Measurements from ENCODE around the gene CBX8. TPM values are rescaled to one million over a fixed set of nuclear protein-coding genes. Genes with fewer than 3 reads are reported as not detected.
"Not testable (repeated sequence)": the region's sequence is repeated elsewhere in the genome, so short reads cannot be mapped to it uniquely, and the experiment has no call there.

Gene CBX8
- total RNA-seq, 2 donors from 2014 or later: 1.6 to 1.8 TPM

DNA sequence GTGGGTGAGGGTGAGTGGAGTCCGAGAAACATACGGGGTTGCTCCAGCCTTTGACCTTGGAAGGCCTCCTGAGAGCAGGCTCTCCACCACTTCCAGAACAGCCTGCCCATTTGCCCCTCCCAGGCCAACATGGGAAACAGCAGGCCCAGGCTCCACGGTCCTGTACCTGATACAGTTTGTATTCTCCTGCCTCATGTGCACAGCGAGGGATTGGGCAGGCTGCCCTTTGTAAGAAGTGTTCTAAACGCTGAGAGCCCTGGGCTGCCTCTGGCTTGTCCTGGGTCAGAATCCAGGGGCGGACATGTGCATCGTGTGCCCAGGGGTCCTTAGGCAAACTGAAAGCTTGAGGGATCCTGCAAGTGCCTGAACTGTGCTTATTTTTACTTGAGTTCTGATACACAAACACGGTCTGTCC lies 22.3 kb downstream of the CBX8 start:
- H3K27me3 ChIP-seq: no peaks in the 10 kb centered on the region
- H3K27ac ChIP-seq: peak overlapping the region; percentile 9 to 62 (median 34)
- ATAC-seq: no peak
- intact Hi-C loops (cut with DNase I): no loop called here
- H3K36me3 ChIP-seq (replicated peaks in 1 of 2; ENCODE audit: insufficient read depth in 1 of 2, low read depth in 2 of 2): no peaks in the 10 kb centered on the region
- no peak overlapping the region for H3K4me3 ChIP-seq
- 33 to 36% methylated on average over 2 to 8 of the region's 8 CpGs for WGBS, 2 donors
- H3K9me3 ChIP-seq: no peaks in the 10 kb centered on the region
- TF ChIP-seq POLR2A (IDR thresholded peaks at IDR 0.05): no peak
- TF ChIP-seq, protein P1, sequence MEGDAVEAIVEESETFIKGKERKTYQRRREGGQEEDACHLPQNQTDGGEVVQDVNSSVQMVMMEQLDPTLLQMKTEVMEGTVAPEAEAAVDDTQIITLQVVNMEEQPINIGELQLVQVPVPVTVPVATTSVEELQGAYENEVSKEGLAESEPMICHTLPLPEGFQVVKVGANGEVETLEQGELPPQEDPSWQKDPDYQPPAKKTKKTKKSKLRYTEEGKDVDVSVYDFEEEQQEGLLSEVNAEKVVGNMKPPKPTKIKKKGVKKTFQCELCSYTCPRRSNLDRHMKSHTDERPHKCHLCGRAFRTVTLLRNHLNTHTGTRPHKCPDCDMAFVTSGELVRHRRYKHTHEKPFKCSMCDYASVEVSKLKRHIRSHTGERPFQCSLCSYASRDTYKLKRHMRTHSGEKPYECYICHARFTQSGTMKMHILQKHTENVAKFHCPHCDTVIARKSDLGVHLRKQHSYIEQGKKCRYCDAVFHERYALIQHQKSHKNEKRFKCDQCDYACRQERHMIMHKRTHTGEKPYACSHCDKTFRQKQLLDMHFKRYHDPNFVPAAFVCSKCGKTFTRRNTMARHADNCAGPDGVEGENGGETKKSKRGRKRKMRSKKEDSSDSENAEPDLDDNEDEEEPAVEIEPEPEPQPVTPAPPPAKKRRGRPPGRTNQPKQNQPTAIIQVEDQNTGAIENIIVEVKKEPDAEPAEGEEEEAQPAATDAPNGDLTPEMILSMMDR (IDR thresholded peaks at IDR 0.05): no peak
- DNase-seq: no peak
- peaks cover 46% of the 10 kb centered on the region for H3K4me1 ChIP-seq

DNA sequence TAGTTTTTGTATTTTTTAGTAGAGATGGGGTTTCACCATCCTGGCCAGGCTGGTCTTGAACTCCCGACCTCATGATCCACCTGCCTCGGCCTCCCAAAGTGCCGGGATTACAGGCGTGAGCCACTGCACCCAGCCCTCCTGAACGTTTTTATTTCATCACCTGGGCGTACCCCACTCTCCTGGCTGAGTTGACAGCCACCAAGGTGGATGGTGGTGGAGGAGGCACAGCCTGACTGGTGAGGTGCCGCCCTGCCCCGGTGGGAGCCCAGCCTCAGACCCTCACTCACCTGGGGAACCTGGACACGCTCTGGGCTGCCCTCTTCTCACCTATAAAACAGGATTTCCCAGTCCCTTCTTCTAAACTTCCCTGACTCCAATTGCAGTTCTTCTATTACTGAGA lies 24.2 kb downstream of the CBX8 start:
- intact Hi-C loops (cut with DNase I); H3K9me3 ChIP-seq; H3K27me3 ChIP-seq; H3K27ac ChIP-seq; H3K36me3 ChIP-seq (replicated peaks in 1 of 2; ENCODE audit: insufficient read depth in 1 of 2, low read depth in 2 of 2); ATAC-seq; DNase-seq; H3K4me3 ChIP-seq: not testable (repeated sequence)
- 61 to 66% methylated on average over 9 of the region's 9 CpGs for WGBS, 2 donors
- H3K4me1 ChIP-seq: peaks cover 34% of the 10 kb centered on the region

DNA sequence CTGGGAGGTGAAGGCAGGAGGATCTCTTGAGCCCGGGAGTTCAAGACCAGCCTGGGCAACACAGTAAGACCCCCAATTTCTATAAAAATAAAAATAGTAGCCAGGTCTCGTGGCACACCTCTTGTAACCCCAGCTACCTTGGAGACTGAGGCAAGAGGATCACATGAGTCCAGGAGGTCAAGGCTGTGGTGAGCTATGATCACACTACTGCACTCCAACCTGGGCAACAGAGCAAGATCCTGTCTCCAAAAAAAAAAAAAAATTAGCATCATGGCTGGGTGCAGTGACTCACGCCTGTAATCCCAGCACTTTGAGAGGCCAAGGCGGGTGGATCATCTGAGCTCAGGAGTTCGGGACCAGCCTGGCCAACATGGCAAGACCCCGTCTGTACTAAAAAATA lies 25.6 kb downstream of the CBX8 start:
- ATAC-seq (no peak), DNase-seq (no peak)
- TF ChIP-seq, protein P1 (IDR thresholded peaks at IDR 0.05): no peak
- no peak for TF ChIP-seq POLR2A (IDR thresholded peaks at IDR 0.05)
- Histone ChIP-seq H3K9me3 (no peaks in the 10 kb centered on the region), H3K27ac (no peak overlapping the region), H3K4me3 (no peak overlapping the region), H3K4me1 (peaks cover 22% of the 10 kb centered on the region), H3K36me3 (replicated peaks in 1 of 2; ENCODE audit: insufficient read depth in 1 of 2, low read depth in 2 of 2) (no peaks in the 10 kb centered on the region), H3K27me3 (no peaks in the 10 kb centered on the region)
- WGBS, 2 donors: 76 to 80% methylated on average over 6 of the region's 6 CpGs
- intact Hi-C loops (cut with DNase I): no loop called here

DNA sequence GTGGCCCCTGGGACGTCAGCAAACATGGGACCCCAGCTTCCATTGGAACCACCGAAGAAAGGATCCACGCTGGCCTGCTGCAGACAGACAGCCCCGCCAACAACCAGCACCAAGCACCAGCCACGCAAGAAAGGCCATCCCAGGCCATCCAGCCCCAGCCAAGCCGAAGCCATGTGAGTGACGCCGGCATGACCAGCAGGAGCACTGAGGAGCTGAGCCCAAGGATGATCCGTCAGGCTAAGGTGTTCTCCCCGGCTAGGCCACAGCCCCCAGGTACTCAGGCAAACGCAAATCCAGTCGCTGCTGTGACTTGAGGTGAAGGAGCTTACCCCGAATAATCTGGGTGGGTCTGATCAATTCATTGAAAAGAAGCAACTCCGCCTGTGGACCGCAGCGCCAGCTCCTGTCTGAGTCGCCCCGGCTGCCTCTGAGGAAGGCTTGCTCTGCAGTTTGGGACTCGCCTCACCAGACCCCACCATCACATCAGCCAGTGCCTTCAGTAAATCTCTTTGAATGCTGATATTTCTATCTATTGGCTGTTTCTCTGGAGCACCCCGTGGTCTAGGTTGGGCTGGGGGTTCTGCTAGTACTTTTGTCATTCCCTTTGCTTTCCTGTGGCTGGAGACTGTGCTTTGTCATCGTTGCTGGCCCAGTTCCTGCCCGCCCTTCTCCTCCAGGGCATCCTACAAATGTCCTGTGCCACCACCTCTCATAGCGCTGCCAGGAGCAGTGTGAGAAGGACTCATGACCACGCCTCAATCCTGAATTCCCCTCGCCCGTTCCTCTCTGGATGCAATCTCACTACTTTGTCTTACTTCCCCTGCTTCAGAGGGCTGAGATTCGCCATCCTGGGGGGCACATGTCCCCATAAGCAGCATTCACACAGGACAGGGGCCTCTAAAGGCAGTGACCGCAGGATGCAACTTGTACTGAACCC lies 27.0 kb downstream of the CBX8 start:
- WGBS, 2 donors: 75 to 85% methylated on average over 17 to 27 of the region's 28 CpGs
- peaks cover 10% of the 10 kb centered on the region for H3K4me1 ChIP-seq
- H3K9me3 ChIP-seq: no peaks in the 10 kb centered on the region
- H3K4me3 ChIP-seq: no peak overlapping the region
- no peak for ATAC-seq
- intact Hi-C loops (cut with DNase I): no loop called here
- no peaks in the 10 kb centered on the region for H3K27me3 ChIP-seq
- TF ChIP-seq POLR2A (IDR thresholded peaks at IDR 0.05): no peak
- TF ChIP-seq, protein P1 (IDR thresholded peaks at IDR 0.05): no peak
- no peaks in the 10 kb centered on the region for H3K36me3 ChIP-seq (replicated peaks in 1 of 2; ENCODE audit: insufficient read depth in 1 of 2, low read depth in 2 of 2)
- no peak for DNase-seq
- no peak overlapping the region for H3K27ac ChIP-seq

DNA sequence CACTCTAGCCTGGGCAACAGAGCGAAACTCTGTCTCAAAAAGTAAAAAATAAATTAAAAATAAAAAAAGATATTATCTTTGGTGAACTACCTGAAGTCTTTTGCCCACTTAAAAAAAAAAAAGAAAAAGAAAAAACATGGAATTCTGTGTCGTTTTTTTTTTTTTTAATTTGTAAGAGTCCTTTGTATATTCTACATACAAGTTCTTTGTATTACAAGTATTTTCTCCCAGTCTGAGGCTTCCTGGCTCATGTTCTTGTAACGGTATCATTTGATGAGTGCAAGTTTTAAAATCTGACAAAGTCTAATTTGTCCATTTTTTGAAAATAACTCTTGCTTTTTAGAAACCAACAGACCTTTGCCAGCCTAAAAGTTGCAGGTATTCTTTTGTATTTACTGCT lies 31.2 kb downstream of the CBX8 start:
- 62 to 69% methylated on average over 3 of the region's 3 CpGs for WGBS, 2 donors
- Histone ChIP-seq H3K27ac (no peak overlapping the region), H3K36me3 (replicated peaks in 1 of 2; ENCODE audit: insufficient read depth in 1 of 2, low read depth in 2 of 2) (no peaks in the 10 kb centered on the region), H3K9me3 (no peaks in the 10 kb centered on the region), H3K4me3 (no peak overlapping the region), H3K4me1 (no peaks in the 10 kb centered on the region), H3K27me3 (no peaks in the 10 kb centered on the region)
- no peak for ATAC-seq
- TF ChIP-seq, protein P1 (IDR thresholded peaks at IDR 0.05): no peak
- TF ChIP-seq POLR2A (IDR thresholded peaks at IDR 0.05): no peak
- DNase-seq: no peak
- intact Hi-C loops (cut with DNase I): no loop called here

Data from body of pancreas (tissue), 4 donors.